Stimulated activated CD8-positive, alpha-beta memory T cell treated with anti-CD3 and anti-CD28 coated beads, Interleukin-15, amount 100 ng/mL, for 1 hour (primary cell): ENCODE results near the gene LDLRAD3.

Experiments
- DNase-seq: peaks from one replicate; pipeline ENCODE4 v3.0.0-alpha.2; 2020; ENCODE audit warnings: low read depth

The LDLRAD3 gene

GRCh38 chr11:36212564-36213392, 268.9 kb downstream of the LDLRAD3 start:
- no peak for DNase-seq

- DNase-seq: no peak
These were observed 269.6 kb downstream of the LDLRAD3 start for GRCh38 chr11:36213393-36213840.

GRCh38 chr11:36214480-36214879, 270.6 kb downstream of the LDLRAD3 start:
- no peak for DNase-seq

DNA sequence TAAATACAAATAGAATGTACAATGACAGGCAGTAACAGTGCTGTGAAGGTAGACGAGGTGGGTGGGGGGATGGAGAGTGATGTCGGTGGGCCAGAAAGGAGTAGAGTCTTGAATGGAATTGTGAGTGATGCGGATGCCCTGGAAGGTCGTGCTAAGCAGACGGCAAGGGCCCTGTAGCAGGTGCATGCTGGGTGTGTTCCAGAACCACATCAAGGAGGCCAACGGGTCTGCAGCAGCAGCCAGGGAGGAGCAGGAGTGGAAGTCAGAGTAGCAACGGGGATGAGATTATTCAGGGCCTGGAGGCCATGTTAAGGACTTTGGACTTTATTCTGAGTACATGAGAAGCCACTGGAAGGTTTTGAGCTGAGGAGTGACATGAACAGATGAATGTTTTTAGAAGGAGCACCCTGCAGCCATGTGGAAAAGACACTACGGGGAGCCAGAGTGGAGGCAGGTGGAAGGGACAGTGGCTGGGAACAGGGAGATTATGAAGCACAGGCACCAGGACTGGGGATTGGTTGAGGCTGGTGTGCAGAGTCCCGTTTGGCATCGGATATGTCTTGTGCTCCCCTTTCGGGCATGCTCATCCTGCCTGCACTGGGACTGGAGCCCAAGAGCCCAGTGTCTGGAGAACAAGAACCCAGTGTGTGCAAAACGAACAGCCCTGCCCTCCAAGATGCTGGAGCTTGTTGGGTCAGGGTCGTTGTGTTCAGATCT, 271.3 kb downstream of the LDLRAD3 start:
- no peak for DNase-seq

GRCh38 chr11:36215693-36216060, 271.8 kb downstream of the LDLRAD3 start:
- no peak for DNase-seq

DNA sequence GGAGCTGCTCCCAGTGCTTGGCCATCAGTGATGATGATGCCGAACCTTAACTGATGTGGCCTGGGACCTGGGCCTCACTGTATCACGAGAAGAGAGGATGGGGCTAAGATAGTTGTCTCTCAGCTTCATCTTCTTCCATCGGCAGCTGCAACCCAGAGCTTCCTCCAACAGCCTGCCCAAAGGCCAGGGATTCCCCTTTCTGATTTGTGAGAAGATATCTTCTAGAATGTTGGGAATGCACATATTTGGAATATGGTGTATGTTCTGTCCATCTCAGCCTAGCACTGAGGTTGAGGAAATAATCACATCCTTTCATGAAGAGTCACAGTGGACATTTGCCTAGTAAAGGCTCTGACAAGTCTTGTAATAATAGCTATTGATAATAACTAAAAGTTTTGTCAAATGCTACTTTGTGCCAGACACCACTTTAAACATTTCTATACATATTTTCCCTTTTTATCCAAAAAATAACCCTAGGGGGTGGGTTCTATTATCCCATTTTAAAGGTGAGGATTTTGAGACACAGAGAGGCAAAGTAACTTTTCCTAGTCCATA, 272.3 kb downstream of the LDLRAD3 start:
- no peak for DNase-seq

GRCh38 chr11:36218283-36218921, 274.5 kb downstream of the LDLRAD3 start:
- DNase-seq: no peak

DNA sequence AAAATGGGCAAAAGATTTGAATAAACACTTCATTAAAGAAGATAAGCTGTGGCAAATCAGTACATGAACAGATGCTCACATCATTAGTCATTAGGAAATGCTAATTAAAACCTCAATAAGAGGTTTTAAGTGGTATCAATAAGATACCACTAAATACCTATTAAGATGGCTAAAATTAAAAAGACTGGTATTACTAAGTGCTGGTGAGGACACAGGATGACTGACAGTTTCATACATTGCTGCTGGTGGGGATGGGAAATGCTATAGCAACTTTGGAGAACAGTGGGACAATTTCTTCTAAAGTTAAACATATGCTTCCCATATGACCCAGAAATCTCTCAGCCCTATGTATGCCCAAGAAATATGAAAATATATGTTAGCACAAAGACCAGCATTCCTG, 276.1 kb downstream of the LDLRAD3 start:
- DNase-seq: no peak

DNA sequence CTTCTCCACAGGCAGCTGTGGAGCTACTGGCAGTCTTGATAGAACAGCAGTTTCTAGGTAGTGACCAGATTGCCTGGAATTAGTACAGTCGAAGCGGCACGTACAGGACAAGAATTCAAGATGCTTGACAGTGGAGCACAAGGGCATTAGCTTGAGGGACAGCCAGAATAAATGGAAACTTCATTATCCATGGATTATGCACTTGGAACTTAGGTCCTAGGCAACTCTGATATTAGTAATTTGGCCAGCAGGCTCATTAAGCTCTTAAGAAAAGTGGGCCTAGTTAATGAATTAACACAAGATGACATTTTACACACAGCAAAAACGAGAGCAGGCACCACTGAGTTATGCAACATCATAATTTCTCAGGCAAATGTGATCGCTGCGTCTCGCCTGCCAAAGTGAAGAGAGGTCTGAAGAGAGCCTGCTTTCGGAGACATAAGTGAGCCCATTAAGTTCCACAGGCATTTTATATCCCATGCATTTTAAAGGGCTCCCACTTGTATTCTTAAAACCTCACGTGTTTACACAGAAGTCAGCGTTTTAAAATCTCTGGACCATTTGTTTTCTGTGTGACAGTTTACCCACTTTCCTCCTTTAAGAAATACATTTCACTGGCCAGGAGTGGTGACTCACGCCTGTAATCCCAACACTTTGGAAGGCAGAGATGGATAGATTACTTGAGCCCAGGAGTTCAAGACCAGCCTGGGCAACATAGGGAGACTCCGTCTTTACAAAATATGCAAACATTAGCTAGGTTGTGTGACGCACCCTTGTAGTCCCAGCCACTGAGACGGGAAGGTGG, 279.2 kb downstream of the LDLRAD3 start:
- no peak for DNase-seq

DNA sequence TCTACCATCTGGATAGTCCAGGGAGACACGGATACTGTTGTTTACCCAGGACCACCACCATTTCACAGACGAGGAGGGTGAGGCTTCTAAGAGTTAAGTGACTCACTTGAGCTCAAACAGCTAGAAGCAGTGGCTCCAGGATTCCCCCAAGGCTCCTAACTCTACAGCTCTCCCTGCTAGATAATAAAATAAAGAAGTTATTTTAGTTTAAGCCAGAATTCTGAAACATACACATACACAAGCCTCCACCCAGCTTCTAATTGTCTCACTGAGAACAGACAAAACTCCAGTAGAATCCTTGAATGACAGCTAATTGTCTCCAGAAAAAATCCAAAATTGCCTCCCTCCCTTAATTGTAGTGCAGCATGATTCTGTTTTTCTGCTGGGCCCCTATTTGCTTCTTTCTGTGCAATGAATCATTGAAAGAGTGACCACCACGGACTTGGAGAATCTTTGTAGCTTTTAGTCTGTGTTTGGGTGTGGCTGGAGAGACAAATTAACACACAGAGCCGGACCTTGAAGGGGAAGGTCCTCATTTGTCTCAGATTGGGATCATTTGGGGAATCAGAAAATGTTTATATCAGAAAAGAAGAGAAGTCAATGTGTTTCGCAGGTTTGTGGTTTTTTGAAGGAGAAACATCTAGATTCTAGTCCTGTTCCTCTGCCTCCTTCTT, 280.5 kb downstream of the LDLRAD3 start:
- no peak for DNase-seq

DNA sequence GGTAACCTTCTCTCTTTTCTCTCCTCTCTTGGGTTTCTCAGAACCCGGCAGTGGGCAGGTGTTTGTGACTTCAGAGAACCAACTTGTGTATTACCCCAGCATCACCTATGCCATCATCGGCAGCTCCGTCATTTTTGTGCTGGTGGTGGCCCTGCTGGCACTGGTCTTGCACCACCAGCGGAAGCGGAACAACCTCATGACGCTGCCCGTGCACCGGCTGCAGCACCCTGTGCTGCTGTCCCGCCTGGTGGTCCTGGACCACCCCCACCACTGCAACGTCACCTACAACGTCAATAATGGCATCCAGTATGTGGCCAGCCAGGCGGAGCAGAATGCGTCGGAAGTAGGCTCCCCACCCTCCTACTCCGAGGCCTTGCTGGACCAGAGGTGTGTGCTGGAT, 283.2 kb downstream of the LDLRAD3 start:
- DNase-seq: no peak

DNA sequence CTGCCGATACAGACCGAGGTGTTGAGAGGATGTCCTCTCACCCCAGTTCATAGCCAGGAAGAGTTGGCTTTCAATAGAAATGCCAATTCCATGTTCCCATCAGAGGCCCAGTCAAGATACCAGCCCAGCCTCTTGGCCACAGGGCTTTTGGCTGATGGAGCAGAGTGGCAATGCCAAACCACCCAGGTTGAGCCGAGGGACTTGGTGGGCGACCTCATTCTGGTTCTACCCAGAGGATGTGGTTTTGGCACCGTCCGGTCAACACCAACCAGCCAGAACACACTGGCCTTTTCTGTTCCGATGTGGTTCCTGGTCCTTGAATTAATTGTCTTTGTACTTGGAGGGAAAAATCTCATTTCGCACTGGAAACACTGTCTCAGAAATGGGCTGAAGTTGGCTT, 284.8 kb downstream of the LDLRAD3 start:
- no peak for DNase-seq

- DNase-seq: no peak
These were observed 285.3 kb downstream of the LDLRAD3 start for GRCh38 chr11:36229091-36229705.

DNA sequence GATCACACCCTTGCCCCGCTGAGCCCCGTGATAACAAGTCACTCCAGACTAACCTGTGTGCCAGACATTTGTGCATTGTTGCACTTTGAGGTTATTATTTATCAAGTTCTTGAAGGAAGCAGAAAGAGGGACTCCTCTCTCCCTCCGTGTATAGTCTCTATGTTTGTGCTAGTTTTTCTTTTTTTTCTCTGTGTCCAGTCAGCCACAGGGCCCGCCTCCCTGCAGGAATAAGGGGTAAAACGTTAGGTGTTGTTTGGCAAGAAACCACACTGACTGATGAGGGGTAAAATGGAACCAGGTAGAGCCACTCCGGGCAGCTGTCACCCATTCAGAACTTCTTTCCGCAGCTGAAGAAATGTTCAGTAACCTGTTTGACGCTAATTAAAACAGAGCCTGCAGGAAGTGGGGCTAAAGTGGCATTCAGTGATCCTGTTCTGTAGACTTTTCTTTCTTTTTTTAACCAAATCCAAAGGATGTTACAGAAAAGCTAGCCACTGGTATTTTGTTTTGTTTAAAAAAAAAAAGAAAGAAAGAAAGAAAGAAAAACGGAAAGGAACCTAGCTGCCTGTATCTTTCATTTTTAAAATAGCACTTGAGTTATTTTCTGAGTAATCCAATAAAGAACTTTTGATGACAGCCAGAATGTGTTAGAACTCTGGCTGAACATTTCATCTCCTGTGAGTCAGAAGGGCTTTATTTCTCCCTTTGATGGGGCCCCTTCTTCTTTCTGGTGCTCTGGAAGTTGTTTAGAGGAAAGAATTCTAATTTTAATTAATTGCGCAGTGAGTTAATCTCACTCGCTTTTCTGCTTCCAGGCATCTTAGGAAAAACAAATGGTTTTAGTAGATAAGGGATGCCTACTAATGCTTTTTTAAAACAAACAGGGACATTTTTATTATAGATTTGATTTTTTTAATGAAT, 287.2 kb downstream of the LDLRAD3 start:
- no peak for DNase-seq

- DNase-seq: no peak
These were observed 289.3 kb downstream of the LDLRAD3 start for GRCh38 chr11:36233204-36233603.

- DNase-seq: no peak
These were observed 291.0 kb downstream of the LDLRAD3 start for GRCh38 chr11:36234825-36235224.

DNA sequence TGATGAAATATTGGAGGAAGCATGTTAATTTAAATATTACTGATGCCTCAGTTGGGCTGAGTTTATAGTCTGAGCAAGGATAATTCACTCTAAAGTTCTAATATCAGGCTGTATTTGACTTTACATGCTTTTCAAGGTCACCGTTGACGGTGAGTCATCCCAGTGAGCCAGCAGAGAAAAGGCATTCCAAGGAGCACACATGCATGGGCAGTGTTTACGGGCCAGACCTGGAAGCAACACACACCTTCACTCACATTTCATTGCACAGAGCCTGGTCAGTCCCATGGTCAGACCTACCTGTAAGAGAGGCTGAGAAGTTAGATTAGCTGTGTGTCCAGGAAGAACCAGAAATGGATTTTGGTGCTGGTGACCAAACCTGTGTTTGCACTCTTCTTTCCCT, 291.9 kb downstream of the LDLRAD3 start:
- DNase-seq: no peak

- no peak for DNase-seq
These were observed 293.5 kb downstream of the LDLRAD3 start for GRCh38 chr11:36237391-36237790.

DNA sequence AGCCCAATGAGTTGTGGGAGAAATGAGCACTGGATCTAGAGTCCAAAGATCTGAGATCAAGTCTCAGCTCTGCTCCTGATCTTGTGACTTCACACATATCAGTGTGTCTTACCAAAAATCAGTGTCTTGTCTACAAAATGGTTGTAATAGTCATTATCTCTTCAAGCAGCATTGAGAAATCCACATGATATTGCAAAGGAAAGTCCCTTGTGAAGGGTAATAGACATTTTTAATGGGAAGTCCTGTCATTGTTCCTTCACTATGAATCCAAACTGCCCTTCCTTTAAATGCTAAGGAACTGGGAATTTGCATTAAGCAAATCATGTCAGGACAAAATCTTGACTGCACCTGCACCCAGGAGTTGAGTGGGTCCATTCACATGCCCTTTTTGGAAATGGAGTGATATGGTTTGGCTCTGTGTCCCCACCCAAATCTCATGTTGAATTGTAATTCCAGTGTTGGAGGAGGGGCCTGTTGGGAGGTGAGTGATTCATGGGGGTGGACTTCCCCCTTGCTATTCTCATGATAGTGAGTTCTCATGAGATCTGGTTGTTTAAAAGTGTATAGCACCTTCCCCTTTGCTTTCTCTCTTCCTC, 294.3 kb downstream of the LDLRAD3 start:
- no peak for DNase-seq
